Measurements from ENCODE around the gene LIME1. TPM values are rescaled to one million over a fixed set of nuclear protein-coding genes. Genes with fewer than 3 reads are reported as not detected.

The LIME1 gene
- total RNA-seq, 2 donors from 2014 or later = 7.6 to 10.1 TPM

DNA sequence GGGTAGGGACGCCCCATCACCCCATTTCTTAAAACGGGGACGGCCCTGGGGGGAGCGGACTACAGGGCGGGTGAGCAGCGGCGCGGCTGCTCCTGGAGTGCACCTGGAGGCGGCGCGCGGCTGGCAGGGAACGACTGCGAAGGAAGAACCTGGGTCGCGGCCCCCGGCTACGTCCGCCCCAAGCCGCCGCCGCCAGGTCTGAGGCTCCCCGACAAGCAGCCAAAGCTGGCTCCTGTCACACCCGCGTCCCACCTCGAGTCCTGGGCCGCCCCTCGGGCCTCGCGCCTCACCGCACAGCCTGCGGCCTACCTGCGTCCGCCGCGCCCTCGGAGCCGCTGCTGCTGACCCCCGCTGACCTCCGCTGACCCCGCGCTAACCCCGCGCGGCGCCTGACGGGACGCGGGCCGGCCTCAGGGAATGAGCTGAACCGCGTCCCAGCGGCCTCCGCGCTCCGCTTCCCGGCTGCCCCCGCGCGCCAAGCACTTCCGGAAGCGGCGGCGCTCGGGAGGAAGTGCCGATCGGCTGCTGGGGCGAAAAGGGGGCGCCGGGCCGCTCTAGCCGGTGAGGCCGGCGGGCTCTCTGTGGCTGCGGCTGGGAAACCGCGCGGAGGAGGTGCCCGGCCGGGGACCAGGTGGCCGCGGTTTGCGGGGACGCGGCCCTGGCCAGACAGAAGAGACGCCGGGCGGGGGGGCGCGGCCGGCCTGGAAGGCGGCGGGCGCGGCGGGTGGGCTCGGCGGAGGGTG is 28.7 kb upstream of the LIME1 start, which contains the start of the genes ARFRP1 and ZGPAT:
ARFRP1 (minus strand) TSS at position 419 of the 743 bp plus-strand sequence. CDS start 885 bp downstream, outside the sequence.
ZGPAT (plus strand) TSS at position 482 of the 743 bp plus-strand sequence. CDS start 542 bp downstream, outside the sequence.
- Mint-ChIP-seq H3K9me3 (no peaks in the 10 kb centered on the region), H3K4me1 (peaks cover 9% of the 10 kb centered on the region), H3K36me3 (ENCODE audit: low read depth) (peaks cover 64% of the 10 kb centered on the region), H3K27me3 (ENCODE audit: insufficient read depth) (no peaks in the 10 kb centered on the region), H3K27ac (peak within 1 kb of the TSS; percentile 70), H3K4me3 (peak within 1 kb of the TSS; percentile 84)
- H3K36me3 ChIP-seq (ENCODE audit: control insufficient read depth, insufficient read depth, low read length) = peaks cover 55% of the 10 kb centered on the region
- peaks cover 12% of the 10 kb centered on the region for H3K4me1 ChIP-seq (ENCODE audit: control insufficient read depth, insufficient read depth, low read length)
- peak within 1 kb of the TSS; percentile 90 for H3K4me3 ChIP-seq (ENCODE audit: low read length)
- peaks cover 11% of the 10 kb centered on the region for H3K9me3 ChIP-seq (ENCODE audit: control insufficient read depth, low read length)
- no peaks in the 10 kb centered on the region for H3K27me3 ChIP-seq (ENCODE audit: control insufficient read depth, insufficient read depth, low read length, poor library complexity, severe bottlenecking)
- peak within 1 kb of the TSS; percentile 78 for H3K9ac ChIP-seq (ENCODE audit: extremely low read depth, low read length, poor library complexity, severe bottlenecking)
- peak within 1 kb of the TSS; percentile 60 for H3K27ac ChIP-seq (ENCODE audit: low read depth, low read length)
- 0 to 1% methylated on average over 25 to 98 of the region's 98 CpGs for WGBS, 2 experiments (ENCODE audit: insufficient coverage in 1 of 2, insufficient read length in 1 of 2)
- peak; percentile 95 for DNase-seq
- no peak for TF ChIP-seq CTCF (conservative IDR thresholded peaks at IDR 0.05)

DNA sequence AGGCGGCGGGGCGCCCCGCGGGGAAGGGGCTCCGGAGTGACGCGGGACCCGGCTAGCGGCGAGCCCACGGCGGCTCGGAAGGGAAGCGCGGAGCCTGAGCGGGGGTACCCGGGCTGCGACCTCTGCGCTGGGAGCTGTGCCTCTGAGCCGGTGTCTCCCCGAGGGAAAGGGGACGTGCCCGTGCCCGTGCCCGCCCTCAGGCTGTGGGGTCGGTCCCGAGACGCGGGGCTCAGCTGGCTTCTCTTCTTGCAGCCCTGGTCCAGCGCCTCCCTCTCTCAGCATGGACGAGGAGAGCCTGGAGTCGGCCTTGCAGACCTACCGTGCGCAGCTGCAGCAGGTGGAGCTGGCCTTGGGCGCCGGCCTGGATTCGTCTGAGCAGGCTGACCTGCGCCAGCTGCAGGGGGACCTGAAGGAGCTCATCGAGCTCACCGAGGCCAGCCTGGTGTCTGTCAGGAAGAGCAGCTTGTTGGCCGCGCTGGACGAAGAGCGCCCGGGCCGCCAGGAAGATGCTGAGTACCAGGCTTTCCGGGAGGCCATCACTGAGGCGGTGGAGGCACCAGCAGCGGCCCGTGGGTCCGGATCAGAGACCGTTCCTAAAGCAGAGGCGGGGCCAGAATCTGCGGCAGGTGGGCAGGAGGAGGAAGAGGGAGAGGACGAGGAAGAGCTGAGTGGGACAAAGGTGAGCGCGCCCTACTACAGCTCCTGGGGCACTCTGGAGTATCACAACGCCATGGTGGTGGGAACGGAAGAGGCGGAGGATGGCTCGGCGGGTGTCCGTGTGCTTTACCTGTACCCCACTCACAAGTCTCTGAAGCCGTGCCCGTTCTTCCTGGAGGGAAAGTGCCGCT is 27.9 kb upstream of the LIME1 start:
- WGBS, 2 experiments (ENCODE audit: insufficient coverage in 1 of 2, insufficient read length in 1 of 2) = 27 to 31% methylated on average over 44 to 67 of the region's 67 CpGs
- H3K27ac ChIP-seq (ENCODE audit: low read depth, low read length) = peak overlapping the region; percentile 36
- no peaks in the 10 kb centered on the region for H3K27me3 ChIP-seq (ENCODE audit: control insufficient read depth, insufficient read depth, low read length, poor library complexity, severe bottlenecking)
- Mint-ChIP-seq H3K4me3 (peak overlapping the region; percentile 84), H3K27ac (peak overlapping the region; percentile 65), H3K36me3 (ENCODE audit: low read depth) (peaks cover 72% of the 10 kb centered on the region), H3K27me3 (ENCODE audit: insufficient read depth) (no peaks in the 10 kb centered on the region), H3K4me1 (peaks cover 9% of the 10 kb centered on the region), H3K9me3 (no peaks in the 10 kb centered on the region)
- peaks cover 11% of the 10 kb centered on the region for H3K9me3 ChIP-seq (ENCODE audit: control insufficient read depth, low read length)
- no peak for TF ChIP-seq CTCF (conservative IDR thresholded peaks at IDR 0.05)
- peak overlapping the region; percentile 78 for H3K9ac ChIP-seq (ENCODE audit: extremely low read depth, low read length, poor library complexity, severe bottlenecking)
- peak overlapping the region; percentile 90 for H3K4me3 ChIP-seq (ENCODE audit: low read length)
- peak; percentile 62 for DNase-seq
- H3K36me3 ChIP-seq (ENCODE audit: control insufficient read depth, insufficient read depth, low read length) = peaks cover 61% of the 10 kb centered on the region
- peaks cover 12% of the 10 kb centered on the region for H3K4me1 ChIP-seq (ENCODE audit: control insufficient read depth, insufficient read depth, low read length)

- H3K9me3 Mint-ChIP-seq = no peaks in the 10 kb centered on the region
- no peaks in the 10 kb centered on the region for H3K27me3 Mint-ChIP-seq (ENCODE audit: insufficient read depth)
- no peak overlapping the region for H3K27ac Mint-ChIP-seq
- no peak for DNase-seq
- peaks cover 13% of the 10 kb centered on the region for H3K9me3 ChIP-seq (ENCODE audit: control insufficient read depth, low read length)
- H3K27me3 ChIP-seq (ENCODE audit: control insufficient read depth, insufficient read depth, low read length, poor library complexity, severe bottlenecking) = no peaks in the 10 kb centered on the region
- H3K27ac ChIP-seq (ENCODE audit: low read depth, low read length) = no peak overlapping the region
- peak overlapping the region; percentile 90 for H3K4me3 ChIP-seq (ENCODE audit: low read length)
- peak overlapping the region; percentile 84 for H3K4me3 Mint-ChIP-seq
- H3K36me3 Mint-ChIP-seq (ENCODE audit: low read depth) = peaks cover 74% of the 10 kb centered on the region
- H3K4me1 Mint-ChIP-seq = peaks cover 9% of the 10 kb centered on the region
- TF ChIP-seq CTCF (conservative IDR thresholded peaks at IDR 0.05) = no peak
- WGBS, 2 experiments (ENCODE audit: insufficient coverage in 1 of 2, insufficient read length in 1 of 2) = 97% methylated on average over 16 to 17 of the region's 17 CpGs
- no peak overlapping the region for H3K9ac ChIP-seq (ENCODE audit: extremely low read depth, low read length, poor library complexity, severe bottlenecking)
- H3K36me3 ChIP-seq (ENCODE audit: control insufficient read depth, insufficient read depth, low read length) = peaks cover 67% of the 10 kb centered on the region
- peaks cover 12% of the 10 kb centered on the region for H3K4me1 ChIP-seq (ENCODE audit: control insufficient read depth, insufficient read depth, low read length)
Observed at GRCh38 chr20:63709149-63709527, 27.3 kb upstream of the LIME1 start.
